Mesodermal cell (in vitro differentiated cells): ENCODE results near the gene SSR4.
A peak's percentile ranks its signal among the peaks of the same experiment; 100 is the strongest.
"Not testable (repeated sequence)": the region's sequence is repeated elsewhere in the genome, so short reads cannot be mapped to it uniquely, and the experiment has no call there.

Experiments
- H3K27ac ChIP-seq: 2 replicates; pipeline ENCODE4 v1.7.0; 2013; ENCODE audit warnings: mild to moderate bottlenecking, low read depth, low read length, moderate library complexity; ENCODE audit not compliant: severe bottlenecking
- H3K36me3 ChIP-seq: 2 replicates; pipeline ENCODE4 v1.7.1; 2013; ENCODE audit warnings: mild to moderate bottlenecking, low read length, moderate library complexity; ENCODE audit not compliant: control insufficient read depth, insufficient read depth
- H3K4me1 ChIP-seq: one replicate; pipeline ENCODE4 v1.7.1; 2013; ENCODE audit warnings: mild to moderate bottlenecking, low read length; ENCODE audit not compliant: insufficient read depth, control insufficient read depth, poor library complexity, severe bottlenecking
- H3K4me3 ChIP-seq: 2 replicates; pipeline ENCODE4 v1.7.0; 2013; ENCODE audit warnings: low read length, control low read depth, mild to moderate bottlenecking; ENCODE audit not compliant: insufficient read depth, poor library complexity, severe bottlenecking; ENCODE audit errors: extremely low read depth
- H3K9me3 ChIP-seq: 2 replicates; pipeline ENCODE4 v1.7.1; 2013; ENCODE audit warnings: mild to moderate bottlenecking, low read length, moderate library complexity; ENCODE audit not compliant: control insufficient read depth
- WGBS, 2 experiments: methylation state at CpG; one replicate each; pipeline ENCODE4 v1.1.5; 2013; ENCODE audit warnings: missing lambda C conversion rate in 2 of 2; ENCODE audit not compliant: insufficient coverage in 2 of 2; 5-methylcytosine and 5-hydroxymethylcytosine counted together

The SSR4 gene

GRCh38 chrX:153812220-153812619, 17.8 kb downstream of the SSR4 start:
- Histone ChIP-seq H3K27ac (no peak overlapping the region), H3K36me3 (no peaks in the 10 kb centered on the region), H3K9me3 (no peaks in the 10 kb centered on the region), H3K4me3 (no peak overlapping the region), H3K4me1 (no peaks in the 10 kb centered on the region)
- 60 to 67% methylated on average over 1 to 11 of the region's 14 CpGs for WGBS, 2 experiments

GRCh38 chrX:153813161-153813560, 18.7 kb downstream of the SSR4 start:
- Histone ChIP-seq H3K4me1 (no peaks in the 10 kb centered on the region), H3K9me3 (no peaks in the 10 kb centered on the region), H3K36me3 (no peaks in the 10 kb centered on the region), H3K27ac (no peak overlapping the region), H3K4me3 (no peak overlapping the region)
- 94 to 100% methylated on average over 2 to 3 of the region's 5 CpGs for WGBS, 2 experiments

- WGBS, 2 experiments: 94% methylated on average over 9 to 14 of the region's 19 CpGs
These were observed 20.3 kb downstream of the SSR4 start for GRCh38 chrX:153814591-153815315.

DNA sequence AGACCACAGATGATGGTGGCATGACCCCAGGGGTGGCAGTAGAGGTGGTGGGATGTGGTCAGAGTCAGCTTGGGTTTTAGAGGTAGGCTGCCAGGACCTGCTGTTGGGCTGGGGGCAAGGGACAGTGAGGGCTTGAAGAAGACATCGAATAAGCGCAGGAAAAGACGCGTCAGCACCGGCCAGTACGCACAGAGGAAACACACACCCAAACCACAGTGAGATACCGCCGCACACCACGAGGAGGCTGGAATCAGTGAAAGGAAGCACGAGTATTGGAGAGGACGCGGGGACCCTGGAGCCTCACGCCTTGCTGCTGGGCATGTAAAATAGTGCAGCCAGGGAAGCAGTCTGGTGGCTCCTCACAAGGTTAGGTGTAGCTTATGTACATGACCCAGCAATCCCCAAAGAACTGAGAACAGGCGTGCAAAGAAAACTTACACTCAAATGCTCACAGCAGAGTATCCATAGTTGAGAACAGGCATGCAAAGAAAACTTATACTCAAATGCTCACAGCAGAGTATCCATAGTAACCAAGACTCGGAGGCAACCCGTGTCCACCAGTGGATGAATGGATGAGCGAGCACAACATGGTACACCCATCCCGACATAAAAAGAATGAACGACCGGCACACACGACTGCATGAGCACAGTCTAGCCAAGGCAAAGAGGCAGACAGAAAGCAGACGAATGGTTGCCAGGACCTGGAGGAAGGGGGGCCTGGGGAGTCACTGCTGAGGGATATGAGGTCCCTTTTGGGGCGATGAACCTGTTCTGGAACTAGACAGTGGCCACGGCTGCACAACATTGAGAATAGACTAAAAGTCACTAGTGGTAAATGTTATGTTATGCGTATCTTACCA, 22.6 kb downstream of the SSR4 start:
- 87% methylated on average over 13 to 17 of the region's 25 CpGs for WGBS, 2 experiments
- H3K27ac ChIP-seq: no peak overlapping the region

More at GRCh38 chrX:153814591-153815315, 20.3 kb downstream of the SSR4 start:
- Histone ChIP-seq H3K4me1 (no peaks in the 10 kb centered on the region), H3K36me3 (no peaks in the 10 kb centered on the region), H3K27ac (no peak overlapping the region), H3K4me3 (no peak overlapping the region), H3K9me3 (no peaks in the 10 kb centered on the region)

GRCh38 chrX:153818064-153818463, 23.6 kb downstream of the SSR4 start:
- not testable (repeated sequence) for H3K36me3 ChIP-seq, H3K4me1 ChIP-seq, H3K9me3 ChIP-seq, H3K4me3 ChIP-seq, H3K27ac ChIP-seq
- WGBS, 2 experiments: 90 to 95% methylated on average over 3 to 4 of the region's 9 CpGs

More for the DNA sequence above, 22.6 kb downstream of the SSR4 start:
- no peak overlapping the region for H3K4me3 ChIP-seq
- H3K9me3 ChIP-seq: no peaks in the 10 kb centered on the region
- H3K36me3 ChIP-seq: no peaks in the 10 kb centered on the region
- H3K4me1 ChIP-seq: peaks cover 3% of the 10 kb centered on the region

DNA sequence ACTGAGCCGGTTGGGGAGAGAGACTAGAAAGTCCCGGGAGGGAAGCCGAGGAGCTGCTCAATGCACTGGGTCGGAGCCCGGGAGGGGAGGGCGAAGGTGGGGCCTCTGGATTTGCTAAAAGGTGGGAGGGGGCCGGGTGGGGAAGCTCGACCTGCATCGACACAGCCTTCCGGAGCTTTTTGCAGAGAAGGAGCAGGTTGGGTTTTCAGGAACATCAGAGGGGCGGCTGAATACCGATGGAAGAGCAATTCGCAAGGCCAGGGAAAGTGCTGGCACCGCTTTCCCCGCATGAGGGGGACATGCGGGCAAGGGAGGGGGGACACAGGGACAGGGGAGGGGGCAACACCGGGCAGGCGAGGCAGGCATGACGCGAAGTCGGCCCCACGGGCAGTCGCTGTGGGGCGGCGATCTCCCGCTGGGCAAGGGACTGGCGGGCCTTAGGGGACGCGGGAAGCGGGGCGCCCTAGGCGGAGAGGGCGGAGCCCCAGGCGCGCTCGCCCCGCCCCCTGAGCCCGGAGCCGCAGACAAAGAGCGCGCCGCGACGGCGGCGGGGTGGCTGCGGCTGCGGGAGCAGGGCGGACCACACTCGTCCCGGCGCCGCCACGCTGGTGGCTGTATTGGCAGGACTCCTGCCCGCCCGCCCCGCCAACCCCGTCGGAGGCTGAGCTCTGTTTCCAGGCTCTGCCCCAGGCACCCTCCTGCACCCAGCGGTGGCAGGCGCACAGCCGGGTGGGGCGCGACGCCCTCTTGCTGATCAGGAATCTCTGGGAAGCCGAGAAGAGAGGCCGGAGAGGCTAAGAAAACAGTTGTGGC, 24.3 kb downstream of the SSR4 start:
- WGBS, 2 experiments: 2 to 11% methylated on average over 13 to 27 of the region's 67 CpGs
- Histone ChIP-seq H3K36me3 (no peaks in the 10 kb centered on the region), H3K4me1 (peaks cover 3% of the 10 kb centered on the region), H3K27ac (peak overlapping the region; percentile 62), H3K4me3 (peak overlapping the region; percentile 36), H3K9me3 (no peaks in the 10 kb centered on the region)

DNA sequence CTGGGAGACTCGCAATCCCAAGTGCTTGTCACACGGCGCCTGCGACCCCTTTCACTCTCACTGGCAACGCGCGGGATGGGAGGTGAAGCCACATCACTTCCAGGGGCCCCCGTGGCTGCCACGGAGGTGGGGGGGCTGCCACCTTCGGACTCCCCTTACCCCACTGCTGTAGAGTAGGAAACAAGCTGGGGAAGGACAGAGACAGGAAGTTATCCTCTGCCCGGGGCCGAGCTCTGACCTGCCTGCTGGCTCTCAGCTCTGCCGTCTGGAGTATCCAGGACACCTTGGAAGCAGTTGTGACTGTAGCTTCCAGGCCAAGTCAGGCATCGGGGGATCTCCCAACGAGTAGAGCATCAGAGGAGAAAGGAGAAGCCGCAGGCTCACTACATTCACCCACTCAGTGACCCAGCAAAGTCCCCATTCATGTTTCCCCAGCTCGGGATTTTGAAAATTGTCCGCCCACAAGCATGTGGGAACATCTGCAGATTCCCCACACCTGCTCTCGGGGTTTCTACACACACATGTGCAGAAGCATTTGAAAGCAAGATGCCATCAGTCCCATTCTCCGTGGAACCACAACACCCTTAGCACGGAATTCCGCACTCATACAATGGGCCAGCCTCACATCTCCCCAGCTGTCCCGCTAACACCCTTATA, 25.0 kb downstream of the SSR4 start:
- WGBS, 2 experiments: 41 to 59% methylated on average over 6 to 10 of the region's 23 CpGs
- H3K9me3 ChIP-seq: no peaks in the 10 kb centered on the region
- H3K4me3 ChIP-seq: peak overlapping the region; percentile 36
- H3K4me1 ChIP-seq: peaks cover 3% of the 10 kb centered on the region
- no peaks in the 10 kb centered on the region for H3K36me3 ChIP-seq
- peak overlapping the region; percentile 62 for H3K27ac ChIP-seq

DNA sequence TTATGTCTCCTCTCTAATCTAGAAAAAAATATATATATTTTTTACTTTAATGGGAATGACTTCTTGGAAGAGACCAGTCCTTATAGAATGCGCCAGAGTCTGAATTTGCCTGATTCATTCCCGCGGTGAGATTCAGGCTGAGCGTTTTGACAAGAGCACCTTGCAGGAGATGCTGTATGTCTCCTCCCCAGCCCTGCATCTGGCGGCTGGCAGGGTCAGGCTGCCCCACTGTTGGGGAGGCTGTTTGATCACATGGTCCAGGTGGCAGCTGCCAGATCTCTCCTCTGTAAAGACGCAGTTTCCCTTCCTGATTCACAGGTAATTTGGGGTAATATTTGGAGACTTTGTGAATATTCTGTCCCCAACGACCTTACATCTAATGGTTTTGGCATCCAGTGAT, 26.1 kb downstream of the SSR4 start:
- no peaks in the 10 kb centered on the region for H3K9me3 ChIP-seq
- peaks cover 3% of the 10 kb centered on the region for H3K4me1 ChIP-seq
- no peaks in the 10 kb centered on the region for H3K36me3 ChIP-seq
- no peak overlapping the region for H3K27ac ChIP-seq
- no peak overlapping the region for H3K4me3 ChIP-seq
- WGBS, 2 experiments: 87% methylated on average over 3 of the region's 7 CpGs; no CpG with 5 or more reads in 1 of the 2 experiments

- Histone ChIP-seq H3K4me1 (peaks cover 3% of the 10 kb centered on the region), H3K4me3 (no peak overlapping the region), H3K36me3 (no peaks in the 10 kb centered on the region), H3K9me3 (no peaks in the 10 kb centered on the region), H3K27ac (no peak overlapping the region)
- WGBS, 2 experiments: no CpG with 5 or more reads among the region's 9 CpGs
These were observed 26.6 kb downstream of the SSR4 start for GRCh38 chrX:153821066-153821465.

- H3K36me3 ChIP-seq: no peaks in the 10 kb centered on the region
- peaks cover 6% of the 10 kb centered on the region for H3K4me1 ChIP-seq
- H3K9me3 ChIP-seq: no peaks in the 10 kb centered on the region
- H3K4me3 ChIP-seq: no peak overlapping the region
- WGBS, 2 experiments: 96 to 100% methylated on average over 4 to 7 of the region's 10 CpGs
- H3K27ac ChIP-seq: no peak overlapping the region
These were observed 29.9 kb downstream of the SSR4 start for GRCh38 chrX:153824348-153824747.
